BLaER1 (cell line): ENCODE data around the gene RYR3.

ENCODE experiments used
- H3K27ac ChIP-seq: shearing (Covaris generic); formaldehyde crosslinking; 2 replicates; pipeline ENCODE4 v1.8.1; 2022
- H3K27me3 ChIP-seq: shearing (Covaris generic); formaldehyde crosslinking; 2 replicates; pipeline ENCODE4 v1.8.1; 2022
- H3K36me3 ChIP-seq: shearing (Covaris generic); formaldehyde crosslinking; 2 replicates; pipeline ENCODE4 v1.8.1; 2022
- H3K4me1 ChIP-seq: shearing (Covaris generic); formaldehyde crosslinking; 2 replicates; pipeline ENCODE4 v1.8.1; 2022
- H3K4me2 ChIP-seq: shearing (Covaris generic); formaldehyde crosslinking; 2 replicates; pipeline ENCODE4 v1.8.1; 2022
- H3K4me3 ChIP-seq: shearing (Covaris generic); formaldehyde crosslinking; 2 replicates; pipeline ENCODE4 v1.8.1; 2022
- H3K9ac ChIP-seq: shearing (Covaris generic); formaldehyde crosslinking; 2 replicates; pipeline ENCODE4 v1.8.1; 2022
- H3K9me3 ChIP-seq: shearing (Covaris generic); formaldehyde crosslinking; 2 replicates; pipeline ENCODE4 v1.8.1; 2022
- H4K20me1 ChIP-seq: shearing (Covaris generic); formaldehyde crosslinking; 2 replicates; pipeline ENCODE4 v1.8.1; 2022
- Cebpa-rat ChIP-seq: shearing (Covaris generic); IDR thresholded peaks from 2 replicates; pipeline ENCODE4 v1.8.1; 2022

RYR3 gene

GRCh38 chr15:33310481-33311311 lies at the start of gene RYR3:
RYR3 (plus strand) TSS chr15:33310967; CDS start chr15:33311046, 79 bp downstream.
- no peaks in the 10 kb centered on the region for H3K4me1 ChIP-seq
- H3K27me3 ChIP-seq, result peaks cover 52% of the 10 kb centered on the region
- H3K4me2 ChIP-seq, result peak within 1 kb of the TSS; percentile 14; the same call in 1 of the 2 replicates
- peaks cover 25% of the 10 kb centered on the region for H3K9me3 ChIP-seq
- no peaks in the 10 kb centered on the region for H3K36me3 ChIP-seq
- TF ChIP-seq Cebpa-rat, result no peak
- H3K9ac ChIP-seq, result no peak within 1 kb of the TSS
- no peaks in the 10 kb centered on the region for H4K20me1 ChIP-seq
- peak within 1 kb of the TSS; percentile 28; the same call in 1 of the 2 replicates for H3K4me3 ChIP-seq
- H3K27ac ChIP-seq, result no peak within 1 kb of the TSS

DNA sequence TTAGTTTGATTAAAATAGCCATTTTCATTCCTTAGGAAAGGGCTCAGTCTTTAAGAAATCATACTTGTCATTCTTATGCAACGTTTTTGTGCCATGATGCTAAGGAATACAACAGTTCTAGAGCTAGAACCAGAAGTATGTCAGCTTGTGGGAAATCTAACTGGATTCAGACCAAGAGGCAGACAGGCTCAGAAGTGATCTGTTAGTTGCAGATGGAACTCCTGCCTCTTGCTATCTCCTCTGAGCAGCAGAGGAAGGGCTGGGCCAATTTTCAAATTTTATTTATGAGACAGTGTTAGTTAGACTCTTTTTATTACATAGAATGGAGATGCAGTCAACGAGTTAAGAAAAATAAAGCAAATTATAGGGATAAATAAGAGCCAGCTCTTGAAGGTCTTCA lies 48.5 kb upstream of the RYR3 start:
- Histone ChIP-seq H3K4me1 (no peaks in the 10 kb centered on the region), H3K4me2 (no peak overlapping the region), H3K9me3 (no peaks in the 10 kb centered on the region), H4K20me1 (no peaks in the 10 kb centered on the region), H3K27me3 (no peaks in the 10 kb centered on the region), H3K9ac (no peak overlapping the region), H3K36me3 (no peaks in the 10 kb centered on the region), H3K27ac (no peak overlapping the region), H3K4me3 (no peak overlapping the region)
- no peak for TF ChIP-seq Cebpa-rat

GRCh38 chr15:33277689-33278088 lies 33.1 kb upstream of the RYR3 start:
- H3K27ac ChIP-seq, result no peak overlapping the region

DNA sequence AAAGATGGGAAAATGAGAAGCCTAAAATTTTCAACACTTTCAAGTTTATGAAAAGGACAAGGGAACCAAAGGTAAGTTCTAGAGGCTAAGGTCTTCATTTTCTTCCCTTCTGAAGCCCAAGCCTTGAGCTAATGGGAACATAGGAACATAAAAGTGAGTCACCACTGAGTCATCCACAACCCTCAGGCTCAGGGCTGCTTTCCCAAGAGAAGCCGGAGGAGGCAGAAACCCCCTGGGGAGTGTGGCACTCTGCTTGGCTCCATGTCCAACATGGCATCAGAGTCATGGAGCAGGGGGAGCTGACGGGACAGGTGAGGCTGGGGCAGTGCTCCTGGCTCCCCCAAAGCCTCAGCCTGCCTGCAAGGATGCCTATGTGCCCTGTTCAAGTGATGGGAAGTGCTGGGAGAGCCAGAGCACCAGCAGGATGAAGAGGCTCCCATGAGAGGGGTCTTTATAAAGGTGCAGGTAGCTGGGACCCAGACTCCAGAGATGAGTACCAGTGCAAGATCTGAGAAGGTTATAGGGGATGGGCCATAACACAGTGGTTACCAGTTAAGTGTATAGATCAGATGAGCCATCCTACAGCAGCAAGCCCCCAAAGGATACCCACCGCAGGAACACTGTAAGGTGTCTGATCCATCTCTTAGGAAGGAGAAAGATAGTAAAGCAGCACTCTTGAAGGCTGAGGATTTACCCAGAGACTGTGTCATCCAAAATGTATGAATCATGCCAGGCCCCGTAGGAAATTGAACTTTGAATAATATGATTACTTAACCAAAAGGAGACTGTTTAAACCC lies 31.8 kb upstream of the RYR3 start:
- no peaks in the 10 kb centered on the region for H3K36me3 ChIP-seq
- no peaks in the 10 kb centered on the region for H4K20me1 ChIP-seq
- no peaks in the 10 kb centered on the region for H3K27me3 ChIP-seq
- no peak overlapping the region for H3K9ac ChIP-seq
- H3K4me1 ChIP-seq, result peaks cover 34% of the 10 kb centered on the region
- peak overlapping the region; percentile 56; the same call in 1 of the 2 replicates for H3K27ac ChIP-seq
- H3K4me2 ChIP-seq, result no peak overlapping the region; the same call in 1 of the 2 replicates
- peaks cover 17% of the 10 kb centered on the region for H3K9me3 ChIP-seq
- no peak overlapping the region for H3K4me3 ChIP-seq
- no peak for TF ChIP-seq Cebpa-rat

More at GRCh38 chr15:33277689-33278088, 33.1 kb upstream of the RYR3 start:
- Histone ChIP-seq H3K4me1 (peaks cover 32% of the 10 kb centered on the region), H3K36me3 (no peaks in the 10 kb centered on the region), H3K4me2 (no peak overlapping the region), H3K4me3 (no peak overlapping the region), H3K9ac (no peak overlapping the region), H3K9me3 (peaks cover 22% of the 10 kb centered on the region), H3K27me3 (no peaks in the 10 kb centered on the region), H4K20me1 (no peaks in the 10 kb centered on the region)
- no peak for TF ChIP-seq Cebpa-rat

GRCh38 chr15:33279613-33280205 lies 31.1 kb upstream of the RYR3 start:
- Histone ChIP-seq H3K9me3 (peaks cover 10% of the 10 kb centered on the region), H3K27ac (peak overlapping the region; percentile 56; the same call in 1 of the 2 replicates), H3K4me1 (peaks cover 34% of the 10 kb centered on the region), H3K36me3 (no peaks in the 10 kb centered on the region), H3K27me3 (no peaks in the 10 kb centered on the region), H4K20me1 (no peaks in the 10 kb centered on the region), H3K4me2 (no peak overlapping the region; the same call in 1 of the 2 replicates), H3K9ac (no peak overlapping the region), H3K4me3 (no peak overlapping the region)
- TF ChIP-seq Cebpa-rat, result no peak

DNA sequence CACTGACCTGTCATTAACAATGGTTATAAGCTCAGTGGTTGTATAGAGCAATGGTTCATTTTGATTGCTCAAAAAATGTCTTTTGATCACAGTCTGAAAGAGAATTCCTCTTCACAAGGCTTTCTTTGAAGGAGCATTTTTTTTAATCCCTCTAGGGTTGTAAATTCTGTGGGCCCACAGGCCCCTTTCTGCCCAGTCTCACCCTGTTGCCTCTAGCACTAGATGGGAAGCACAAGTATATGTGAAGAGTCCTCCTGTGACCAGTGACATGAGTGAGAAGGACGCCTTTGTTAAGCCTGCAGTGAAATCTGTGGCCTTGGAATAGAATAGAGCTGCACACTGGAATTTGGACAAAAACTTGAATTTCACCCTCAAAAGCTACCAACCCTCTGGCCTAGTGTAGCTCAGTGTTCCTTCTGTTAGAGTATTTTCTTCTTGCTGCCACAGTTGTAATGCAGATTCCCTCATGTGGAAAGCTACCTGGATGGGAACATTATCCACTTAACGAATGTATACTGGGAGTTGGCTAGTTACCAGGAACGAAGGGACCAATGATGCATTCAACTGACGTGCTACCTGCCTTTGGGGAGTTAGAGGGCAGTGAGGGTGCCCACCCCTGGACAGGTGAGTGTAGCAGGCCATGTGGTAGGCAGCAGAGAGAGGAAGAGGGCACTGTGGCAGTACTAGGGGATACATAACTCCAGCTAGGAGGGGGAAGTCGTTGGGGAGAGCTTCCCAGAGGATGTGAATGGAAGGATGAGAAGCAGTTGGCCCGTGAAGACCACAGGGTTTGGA lies 28.3 kb upstream of the RYR3 start:
- TF ChIP-seq Cebpa-rat, result no peak
- no peak overlapping the region; the same call in 1 of the 2 replicates for H3K4me2 ChIP-seq

DNA sequence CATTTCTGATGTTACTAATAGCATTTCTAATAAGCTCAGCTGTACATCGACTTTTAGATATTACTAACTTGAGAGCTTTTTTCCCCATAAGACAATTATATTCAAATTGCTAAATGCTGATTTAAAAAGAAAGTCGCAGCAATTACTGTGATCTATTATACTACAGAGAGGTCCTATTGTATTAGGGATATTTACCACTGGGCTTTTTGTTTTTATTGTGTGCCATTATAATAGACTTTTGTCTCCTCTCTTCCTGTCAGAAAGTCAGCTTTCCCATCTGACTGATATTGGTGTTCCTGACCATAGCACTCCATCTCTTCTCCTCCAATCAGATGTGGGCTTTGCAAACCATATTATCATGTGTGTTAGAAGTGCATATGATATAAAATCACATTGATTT lies 27.2 kb upstream of the RYR3 start:
- no peak overlapping the region for H3K9ac ChIP-seq
- TF ChIP-seq Cebpa-rat, result no peak
- no peaks in the 10 kb centered on the region for H3K27me3 ChIP-seq
- H3K4me2 ChIP-seq, result no peak overlapping the region
- H3K27ac ChIP-seq, result no peak overlapping the region
- peaks cover 30% of the 10 kb centered on the region for H3K4me1 ChIP-seq
- H3K36me3 ChIP-seq, result no peaks in the 10 kb centered on the region
- H3K9me3 ChIP-seq, result no peaks in the 10 kb centered on the region
- H3K4me3 ChIP-seq, result no peak overlapping the region
- H4K20me1 ChIP-seq, result no peaks in the 10 kb centered on the region

More for the DNA sequence above, 28.3 kb upstream of the RYR3 start:
- no peaks in the 10 kb centered on the region for H4K20me1 ChIP-seq
- H3K4me1 ChIP-seq, result peaks cover 30% of the 10 kb centered on the region
- no peaks in the 10 kb centered on the region for H3K36me3 ChIP-seq
- no peak overlapping the region for H3K9ac ChIP-seq
- no peak overlapping the region for H3K4me3 ChIP-seq
- H3K9me3 ChIP-seq, result no peaks in the 10 kb centered on the region
- no peaks in the 10 kb centered on the region for H3K27me3 ChIP-seq
- H3K27ac ChIP-seq, result peak overlapping the region; percentile 68; the same call in 1 of the 2 replicates

- no peak for TF ChIP-seq Cebpa-rat
- H3K4me1 ChIP-seq, result peaks cover 30% of the 10 kb centered on the region
- no peak overlapping the region for H3K9ac ChIP-seq
- H3K4me2 ChIP-seq, result no peak overlapping the region
- H3K4me3 ChIP-seq, result no peak overlapping the region
- H3K36me3 ChIP-seq, result no peaks in the 10 kb centered on the region
- H3K27me3 ChIP-seq, result no peaks in the 10 kb centered on the region
- H4K20me1 ChIP-seq, result no peaks in the 10 kb centered on the region
- H3K27ac ChIP-seq, result no peak overlapping the region
- H3K9me3 ChIP-seq, result no peaks in the 10 kb centered on the region
These were observed 26.4 kb upstream of the RYR3 start for GRCh38 chr15:33284336-33284735.

GRCh38 chr15:33292717-33293307 lies 18.0 kb upstream of the RYR3 start:
- Histone ChIP-seq H3K27ac (no peak overlapping the region), H3K27me3 (no peaks in the 10 kb centered on the region), H3K4me2 (no peak overlapping the region), H4K20me1 (no peaks in the 10 kb centered on the region), H3K4me1 (no peaks in the 10 kb centered on the region), H3K4me3 (no peak overlapping the region), H3K9me3 (no peaks in the 10 kb centered on the region), H3K9ac (no peak overlapping the region), H3K36me3 (no peaks in the 10 kb centered on the region)
- no peak for TF ChIP-seq Cebpa-rat
